ENCODE measurements around the gene PRSS27.

The PRSS27 gene

GRCh38 chr16:2708290-2708639 lies 11.8 kb downstream of the PRSS27 start:
- no peak for TF ChIP-seq CTCF (IDR thresholded peaks at IDR 0.05; ENCODE audit: control extremely low read depth, extremely low read depth, low read depth, missing control alignments)
- CTCF ChIA-PET = no interaction called here

DNA sequence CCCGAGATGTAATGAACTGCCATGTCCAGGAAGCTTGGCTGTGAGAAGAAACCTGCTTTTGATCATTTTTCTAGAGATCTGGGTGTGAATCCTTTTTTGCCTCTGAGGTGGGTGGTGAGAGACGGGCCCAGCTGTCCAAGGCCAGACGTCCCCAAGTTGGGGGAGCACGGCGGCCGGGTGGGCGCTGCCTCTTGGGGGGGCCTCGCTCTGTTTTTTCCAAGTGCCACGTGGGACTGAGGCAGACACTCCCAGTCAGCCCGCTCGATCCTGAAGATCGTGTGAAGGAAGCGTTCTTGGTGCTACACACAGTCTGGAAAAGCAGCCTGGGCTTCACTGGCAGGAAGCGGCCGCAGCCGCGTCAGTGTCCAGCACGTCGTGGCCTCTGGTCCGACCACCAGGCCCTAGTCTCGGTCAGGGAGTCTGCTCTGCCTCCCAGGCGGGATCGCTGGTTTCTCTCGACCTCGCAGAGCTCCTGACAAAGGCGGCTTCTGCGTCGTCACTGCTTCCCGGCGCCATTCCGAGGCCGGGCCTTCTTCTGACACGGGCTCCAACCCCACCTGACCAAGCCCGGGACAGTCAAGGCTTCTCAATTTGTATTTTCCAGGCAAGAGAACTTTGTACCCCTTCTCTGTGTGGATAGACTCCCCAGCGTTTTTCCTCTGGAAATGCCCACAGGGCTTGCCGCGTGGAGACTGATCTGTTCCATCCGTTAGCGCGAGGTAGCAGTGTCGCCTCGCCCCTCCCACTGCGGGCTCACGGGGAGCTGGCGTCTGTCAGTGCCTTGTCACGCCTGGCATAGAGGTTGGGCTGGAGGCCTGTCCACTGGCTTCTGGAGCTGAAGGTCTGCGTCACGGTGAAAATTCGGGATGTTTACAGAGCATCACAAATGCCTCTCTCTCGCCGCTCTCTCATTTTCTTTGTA lies 12.4 kb downstream of the PRSS27 start:
- TF ChIP-seq CTCF (IDR thresholded peaks at IDR 0.05; ENCODE audit: control extremely low read depth, extremely low read depth, low read depth, missing control alignments) = no peak
- ChIA-PET CTCF (no interaction called here), POLR2A (no interaction called here)
- no peak for DNase-seq (ENCODE audit: extremely low spot score)

More at GRCh38 chr16:2708290-2708639, 11.8 kb downstream of the PRSS27 start:
- no peak for DNase-seq (ENCODE audit: extremely low spot score)
- POLR2A ChIA-PET = no interaction called here

- no peak for TF ChIP-seq CTCF (IDR thresholded peaks at IDR 0.05; ENCODE audit: control extremely low read depth, extremely low read depth, low read depth, missing control alignments)
- DNase-seq (ENCODE audit: extremely low spot score) = no peak
- ChIA-PET CTCF (no interaction called here), POLR2A (interaction anchor here (0.7 kb wide), 1 partner anchor 856 kb away, joined by 5 read pairs; no protein-coding TSS in a partner anchor)
These were observed 13.3 kb downstream of the PRSS27 start for GRCh38 chr16:2706611-2707311.

DNA sequence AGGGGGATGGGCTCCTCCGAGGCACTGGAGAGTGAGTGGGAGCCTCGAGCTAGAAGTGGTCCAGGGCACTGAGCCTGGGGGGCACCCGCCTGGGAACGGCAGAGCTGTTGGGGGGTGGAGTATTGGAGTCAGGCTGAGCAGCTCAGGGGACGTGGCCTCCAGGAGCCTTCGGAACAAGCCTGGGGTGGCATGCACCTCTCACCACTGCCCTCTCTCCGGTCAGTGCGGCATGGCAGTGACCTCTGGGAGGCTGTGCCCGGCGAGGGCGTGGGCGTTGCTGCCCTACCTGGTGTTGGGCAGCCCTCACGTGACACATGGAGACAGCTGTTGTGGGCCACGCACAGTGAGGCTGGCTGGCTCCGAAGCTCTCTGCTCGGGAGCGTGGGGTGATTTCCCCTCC lies 13.9 kb downstream of the PRSS27 start:
- no peak for DNase-seq (ENCODE audit: extremely low spot score)
- TF ChIP-seq CTCF (IDR thresholded peaks at IDR 0.05; ENCODE audit: control extremely low read depth, extremely low read depth, low read depth, missing control alignments) = no peak
- ChIA-PET POLR2A (interaction anchor here (0.7 kb wide), 1 partner anchor 857 kb away, joined by 5 read pairs; no protein-coding TSS in a partner anchor), CTCF (no interaction called here)

GRCh38 chr16:2705351-2705750 lies 14.7 kb downstream of the PRSS27 start:
- TF ChIP-seq CTCF (IDR thresholded peaks at IDR 0.05; ENCODE audit: control extremely low read depth, extremely low read depth, low read depth, missing control alignments) = no peak
- DNase-seq (ENCODE audit: extremely low spot score) = no peak
- POLR2A ChIA-PET = no interaction called here
- CTCF ChIA-PET = no interaction called here

DNA sequence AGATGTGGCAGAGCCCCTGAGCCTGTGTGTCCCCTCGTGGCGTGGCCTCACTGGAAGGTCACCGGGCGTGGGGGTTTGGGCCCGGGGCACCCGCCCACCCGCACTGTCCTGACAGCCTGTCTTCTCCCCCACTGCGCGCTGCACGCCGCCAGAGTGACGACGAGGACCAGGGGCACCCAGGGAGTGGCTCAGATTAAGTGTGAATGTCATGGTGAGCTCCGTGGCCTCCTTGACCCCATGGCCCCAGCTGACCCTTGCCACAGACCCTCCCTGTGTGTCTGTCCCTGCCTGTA lies 15.1 kb downstream of the PRSS27 start:
- CTCF ChIA-PET = no interaction called here
- DNase-seq (ENCODE audit: extremely low spot score) = no peak
- POLR2A ChIA-PET = interaction anchor here (1.1 kb wide), 1 partner anchor 23 kb away, joined by 5 read pairs; the partner anchor contains the start of gene KCTD5

More for the DNA sequence above, 15.1 kb downstream of the PRSS27 start:
- TF ChIP-seq CTCF (IDR thresholded peaks at IDR 0.05; ENCODE audit: control extremely low read depth, extremely low read depth, low read depth, missing control alignments) = no peak
